SKM-1 (cell line): ENCODE data around the gene RXFP4.
"Not testable (repeated sequence)": the region's sequence is repeated elsewhere in the genome, so short reads cannot be mapped to it uniquely, and the experiment has no call there.

Experiments used
- DNase-seq: peaks from one replicate; lab custom pipeline; 2025; ENCODE audit not compliant: unreplicated experiment; lab: John Stamatoyannopoulos, UW

The RXFP4 gene

GRCh38 chr1:155940993-155941844 lies at the start of gene RXFP4:
Gene RXFP4 (plus strand): TSS chr1:155941638. CDS start chr1:155941710, 72 bp downstream.
- peak; percentile 85 for DNase-seq

GRCh38 chr1:155892796-155893195 lies 48.6 kb upstream of the RXFP4 start:
- no peak for DNase-seq

- DNase-seq, result no peak
These were observed 47.9 kb upstream of the RXFP4 start for GRCh38 chr1:155893389-155894142.

GRCh38 chr1:155895617-155896016 lies 45.8 kb upstream of the RXFP4 start:
- not testable (repeated sequence) for DNase-seq

- not testable (repeated sequence) for DNase-seq
These were observed 45.0 kb upstream of the RXFP4 start for GRCh38 chr1:155896476-155896875.

GRCh38 chr1:155897746-155898145 lies 43.7 kb upstream of the RXFP4 start:
- no peak for DNase-seq

GRCh38 chr1:155898888-155899287 lies 42.5 kb upstream of the RXFP4 start:
- DNase-seq, result no peak

- DNase-seq, result no peak
These were observed 41.8 kb upstream of the RXFP4 start for GRCh38 chr1:155899683-155900082.

- no peak for DNase-seq
These were observed 41.3 kb upstream of the RXFP4 start for GRCh38 chr1:155900161-155900560.

- no peak for DNase-seq
These were observed 37.2 kb upstream of the RXFP4 start for GRCh38 chr1:155904261-155904660.

- DNase-seq, result peak; percentile 91
These were observed 31.5 kb upstream of the RXFP4 start for GRCh38 chr1:155909894-155910293.

GRCh38 chr1:155910621-155911121 lies 30.8 kb upstream of the RXFP4 start:
- no peak for DNase-seq

GRCh38 chr1:155911156-155912055 lies 30.0 kb upstream of the RXFP4 start, which contains the start of gene RIT1:
Gene RIT1 (minus strand): TSS chr1:155911349. CDS start chr1:155910761, 588 bp downstream.
- DNase-seq, result peak; percentile 87

- DNase-seq, result no peak
These were observed 29.3 kb upstream of the RXFP4 start for GRCh38 chr1:155912056-155912536.

GRCh38 chr1:155913969-155914757 lies 27.3 kb upstream of the RXFP4 start:
- DNase-seq, result no peak

- DNase-seq, result no peak
These were observed 22.8 kb upstream of the RXFP4 start for GRCh38 chr1:155918660-155919059.

GRCh38 chr1:155919801-155920200 lies 21.6 kb upstream of the RXFP4 start:
- no peak for DNase-seq

- DNase-seq, result no peak
These were observed 20.7 kb upstream of the RXFP4 start for GRCh38 chr1:155920717-155921116.

- no peak for DNase-seq
These were observed 15.9 kb upstream of the RXFP4 start for GRCh38 chr1:155925506-155925905.

GRCh38 chr1:155929057-155929456 lies 12.4 kb upstream of the RXFP4 start:
- DNase-seq, result no peak
